ENCODE data around the gene OR2B6.

DNA sequence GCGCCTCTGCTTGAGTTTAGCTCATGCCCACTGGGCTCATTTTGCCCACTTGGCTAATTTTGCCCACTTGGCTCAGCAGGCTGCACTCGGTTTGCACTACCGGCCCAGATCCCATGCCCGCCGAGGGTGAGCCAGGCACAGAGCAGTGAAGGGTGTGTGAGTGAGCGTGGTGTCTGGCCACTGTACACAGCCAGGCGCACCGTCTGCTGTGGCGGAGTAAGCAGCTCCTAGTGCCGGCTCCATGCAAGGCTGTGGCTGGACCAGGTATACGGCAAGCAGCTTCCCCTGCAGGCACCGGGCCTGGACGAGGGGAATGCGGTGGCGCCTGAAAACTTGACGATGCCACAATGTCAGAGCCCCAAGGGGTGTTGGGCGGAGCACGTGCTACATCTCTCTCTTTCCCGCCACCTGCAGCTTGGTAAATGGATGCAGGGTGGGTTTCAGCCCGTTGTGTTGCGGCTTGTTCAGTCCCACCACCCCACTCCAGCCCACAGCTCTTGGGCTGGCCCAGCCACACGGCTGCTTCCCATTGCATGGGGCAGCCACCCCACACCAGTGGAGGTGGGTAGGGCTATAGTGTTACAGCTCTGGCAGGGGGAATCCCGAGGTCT, 9.9 kb downstream of the OR2B6 start:
- TF ChIP-seq TP53 (CRISPR knock-in tag; IDR thresholded peaks at IDR 0.05) (no peak), RFX5 (IDR thresholded peaks at IDR 0.05) (no peak), CHD2 (IDR thresholded peaks at IDR 0.05; ENCODE audit: low read length, partially characterized antibody) (no peak), SMC3 (IDR thresholded peaks at IDR 0.05) (no peak), POLR2A (IDR thresholded peaks at IDR 0.05; ENCODE audit: low read length) (no peak), NFE2L2 (conservative IDR thresholded peaks at IDR 0.05; ENCODE audit: low read length) (no peak)
- TF ChIP-seq, protein P1, sequence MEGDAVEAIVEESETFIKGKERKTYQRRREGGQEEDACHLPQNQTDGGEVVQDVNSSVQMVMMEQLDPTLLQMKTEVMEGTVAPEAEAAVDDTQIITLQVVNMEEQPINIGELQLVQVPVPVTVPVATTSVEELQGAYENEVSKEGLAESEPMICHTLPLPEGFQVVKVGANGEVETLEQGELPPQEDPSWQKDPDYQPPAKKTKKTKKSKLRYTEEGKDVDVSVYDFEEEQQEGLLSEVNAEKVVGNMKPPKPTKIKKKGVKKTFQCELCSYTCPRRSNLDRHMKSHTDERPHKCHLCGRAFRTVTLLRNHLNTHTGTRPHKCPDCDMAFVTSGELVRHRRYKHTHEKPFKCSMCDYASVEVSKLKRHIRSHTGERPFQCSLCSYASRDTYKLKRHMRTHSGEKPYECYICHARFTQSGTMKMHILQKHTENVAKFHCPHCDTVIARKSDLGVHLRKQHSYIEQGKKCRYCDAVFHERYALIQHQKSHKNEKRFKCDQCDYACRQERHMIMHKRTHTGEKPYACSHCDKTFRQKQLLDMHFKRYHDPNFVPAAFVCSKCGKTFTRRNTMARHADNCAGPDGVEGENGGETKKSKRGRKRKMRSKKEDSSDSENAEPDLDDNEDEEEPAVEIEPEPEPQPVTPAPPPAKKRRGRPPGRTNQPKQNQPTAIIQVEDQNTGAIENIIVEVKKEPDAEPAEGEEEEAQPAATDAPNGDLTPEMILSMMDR (IDR thresholded peaks at IDR 0.05), result no peak
- TF ChIP-seq, protein P2, sequence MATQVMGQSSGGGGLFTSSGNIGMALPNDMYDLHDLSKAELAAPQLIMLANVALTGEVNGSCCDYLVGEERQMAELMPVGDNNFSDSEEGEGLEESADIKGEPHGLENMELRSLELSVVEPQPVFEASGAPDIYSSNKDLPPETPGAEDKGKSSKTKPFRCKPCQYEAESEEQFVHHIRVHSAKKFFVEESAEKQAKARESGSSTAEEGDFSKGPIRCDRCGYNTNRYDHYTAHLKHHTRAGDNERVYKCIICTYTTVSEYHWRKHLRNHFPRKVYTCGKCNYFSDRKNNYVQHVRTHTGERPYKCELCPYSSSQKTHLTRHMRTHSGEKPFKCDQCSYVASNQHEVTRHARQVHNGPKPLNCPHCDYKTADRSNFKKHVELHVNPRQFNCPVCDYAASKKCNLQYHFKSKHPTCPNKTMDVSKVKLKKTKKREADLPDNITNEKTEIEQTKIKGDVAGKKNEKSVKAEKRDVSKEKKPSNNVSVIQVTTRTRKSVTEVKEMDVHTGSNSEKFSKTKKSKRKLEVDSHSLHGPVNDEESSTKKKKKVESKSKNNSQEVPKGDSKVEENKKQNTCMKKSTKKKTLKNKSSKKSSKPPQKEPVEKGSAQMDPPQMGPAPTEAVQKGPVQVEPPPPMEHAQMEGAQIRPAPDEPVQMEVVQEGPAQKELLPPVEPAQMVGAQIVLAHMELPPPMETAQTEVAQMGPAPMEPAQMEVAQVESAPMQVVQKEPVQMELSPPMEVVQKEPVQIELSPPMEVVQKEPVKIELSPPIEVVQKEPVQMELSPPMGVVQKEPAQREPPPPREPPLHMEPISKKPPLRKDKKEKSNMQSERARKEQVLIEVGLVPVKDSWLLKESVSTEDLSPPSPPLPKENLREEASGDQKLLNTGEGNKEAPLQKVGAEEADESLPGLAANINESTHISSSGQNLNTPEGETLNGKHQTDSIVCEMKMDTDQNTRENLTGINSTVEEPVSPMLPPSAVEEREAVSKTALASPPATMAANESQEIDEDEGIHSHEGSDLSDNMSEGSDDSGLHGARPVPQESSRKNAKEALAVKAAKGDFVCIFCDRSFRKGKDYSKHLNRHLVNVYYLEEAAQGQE (IDR thresholded peaks at IDR 0.05), result no peak
- TF ChIP-seq, protein P3, sequence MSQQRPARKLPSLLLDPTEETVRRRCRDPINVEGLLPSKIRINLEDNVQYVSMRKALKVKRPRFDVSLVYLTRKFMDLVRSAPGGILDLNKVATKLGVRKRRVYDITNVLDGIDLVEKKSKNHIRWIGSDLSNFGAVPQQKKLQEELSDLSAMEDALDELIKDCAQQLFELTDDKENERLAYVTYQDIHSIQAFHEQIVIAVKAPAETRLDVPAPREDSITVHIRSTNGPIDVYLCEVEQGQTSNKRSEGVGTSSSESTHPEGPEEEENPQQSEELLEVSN (IDR thresholded peaks at IDR 0.05; ENCODE audit: borderline replicate concordance, low read depth), result no peak
- TF ChIP-seq, protein P4, sequence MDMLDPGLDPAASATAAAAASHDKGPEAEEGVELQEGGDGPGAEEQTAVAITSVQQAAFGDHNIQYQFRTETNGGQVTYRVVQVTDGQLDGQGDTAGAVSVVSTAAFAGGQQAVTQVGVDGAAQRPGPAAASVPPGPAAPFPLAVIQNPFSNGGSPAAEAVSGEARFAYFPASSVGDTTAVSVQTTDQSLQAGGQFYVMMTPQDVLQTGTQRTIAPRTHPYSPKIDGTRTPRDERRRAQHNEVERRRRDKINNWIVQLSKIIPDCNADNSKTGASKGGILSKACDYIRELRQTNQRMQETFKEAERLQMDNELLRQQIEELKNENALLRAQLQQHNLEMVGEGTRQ (IDR thresholded peaks at IDR 0.05), result no peak

All from A549 (cell line).